ENCODE results near the gene COL11A2.

Gene COL11A2

GRCh38 chr6:33193619-33194018 lies 1.4 kb upstream of the COL11A2 start:
- in situ Hi-C loops (cut with MboI; ENCODE audit: low sequenced_read_pairs) = no loop called here

GRCh38 chr6:33192671-33193602 lies 670 bp upstream of the COL11A2 start:
- in situ Hi-C loops (cut with MboI; ENCODE audit: low sequenced_read_pairs) = no loop called here

- in situ Hi-C loops (cut with MboI; ENCODE audit: low sequenced_read_pairs) = no loop called here
Measured at GRCh38 chr6:33191383-33192104, 723 bp downstream of the COL11A2 start.

- in situ Hi-C loops (cut with MboI; ENCODE audit: low sequenced_read_pairs) = no loop called here
Measured at GRCh38 chr6:33190504-33191107, 1.7 kb downstream of the COL11A2 start.

- in situ Hi-C loops (cut with MboI; ENCODE audit: low sequenced_read_pairs) = no loop called here
Measured at GRCh38 chr6:33189625-33190448, 2.4 kb downstream of the COL11A2 start.

GRCh38 chr6:33189164-33189563 lies 3.1 kb downstream of the COL11A2 start:
- in situ Hi-C loops (cut with MboI; ENCODE audit: low sequenced_read_pairs) = no loop called here

- in situ Hi-C loops (cut with MboI; ENCODE audit: low sequenced_read_pairs) = no loop called here
Measured at GRCh38 chr6:33187809-33188208, 4.5 kb downstream of the COL11A2 start.

- in situ Hi-C loops (cut with MboI; ENCODE audit: low sequenced_read_pairs) = no loop called here
Measured at GRCh38 chr6:33185654-33186187, 6.5 kb downstream of the COL11A2 start.

GRCh38 chr6:33185190-33185589 lies 7.1 kb downstream of the COL11A2 start:
- in situ Hi-C loops (cut with MboI; ENCODE audit: low sequenced_read_pairs) = no loop called here

GRCh38 chr6:33183071-33183683 lies 9.1 kb downstream of the COL11A2 start:
- in situ Hi-C loops (cut with MboI; ENCODE audit: low sequenced_read_pairs) = no loop called here

GRCh38 chr6:33181141-33181540 lies 11.1 kb downstream of the COL11A2 start:
- in situ Hi-C loops (cut with MboI; ENCODE audit: low sequenced_read_pairs) = no loop called here

- in situ Hi-C loops (cut with MboI; ENCODE audit: low sequenced_read_pairs) = no loop called here
Measured at GRCh38 chr6:33178755-33179475, 13.4 kb downstream of the COL11A2 start.

- in situ Hi-C loops (cut with MboI; ENCODE audit: low sequenced_read_pairs) = no loop called here
Measured at GRCh38 chr6:33177552-33178446, 14.5 kb downstream of the COL11A2 start.

GRCh38 chr6:33176906-33177305 lies 15.4 kb downstream of the COL11A2 start:
- in situ Hi-C loops (cut with MboI; ENCODE audit: low sequenced_read_pairs) = no loop called here

- in situ Hi-C loops (cut with MboI; ENCODE audit: low sequenced_read_pairs) = no loop called here
Measured at GRCh38 chr6:33175436-33176069, 16.7 kb downstream of the COL11A2 start.

GRCh38 chr6:33174784-33175183 lies 17.5 kb downstream of the COL11A2 start:
- in situ Hi-C loops (cut with MboI; ENCODE audit: low sequenced_read_pairs) = no loop called here

- in situ Hi-C loops (cut with MboI; ENCODE audit: low sequenced_read_pairs) = no loop called here
Measured at GRCh38 chr6:33173535-33174180, 18.6 kb downstream of the COL11A2 start.

Measured in HL-60/S4 treated with retinoic acid at 250 ng/mL for 4 days and 3 days (cell line).